Caki2 (cell line): ENCODE data around the gene PNLDC1. TPM values are rescaled to one million over a fixed set of nuclear protein-coding genes. Genes with fewer than 3 reads are reported as not detected.
"Not testable (repeated sequence)": the region's sequence is repeated elsewhere in the genome, so short reads cannot be mapped to it uniquely, and the experiment has no call there.

ENCODE experiments used
- DNase-seq: peaks from one replicate; pipeline ENCODE4 v3.0.0-alpha.2; 2015; ENCODE audit warnings: low read depth
- in situ Hi-C: cut with HindIII; loops from 2 replicates; pipeline ENCODE4 v1.10.0; 2016; ENCODE audit warnings: low sequenced_read_pairs, low pct_unique_long_range_greater_than_20kb, mixed read lengths
- total RNA-seq: library from RNA; depleted of rRNA; stranded (reverse); fragments of >200 nt; shearing (Covaris generic); gene quantifications from 2 replicates; pipeline ENCODE4 v1.2.3, GENCODE V29; 2014; ENCODE audit warnings: low replicate concordance

The PNLDC1 gene
- total RNA-seq, 1 experiment from 2014 or later, result not detected

- DNase-seq, result no peak
- in situ Hi-C loops, result no loop called here
Observed at GRCh38 chr6:159772196-159772595, 27.9 kb upstream of the PNLDC1 start.

- in situ Hi-C loops, result no loop called here
- no peak for DNase-seq
Observed at GRCh38 chr6:159777240-159777904, 22.7 kb upstream of the PNLDC1 start.

- in situ Hi-C loops, result no loop called here
- DNase-seq, result no peak
Observed at GRCh38 chr6:159778131-159778530, 21.9 kb upstream of the PNLDC1 start.

- DNase-seq, result no peak
Observed at GRCh38 chr6:159778542-159779103, 21.5 kb upstream of the PNLDC1 start.

GRCh38 chr6:159788276-159788675, 11.8 kb upstream of the PNLDC1 start:
- in situ Hi-C loops, result no loop called here
- no peak for DNase-seq

More at GRCh38 chr6:159778542-159779103, 21.5 kb upstream of the PNLDC1 start:
- in situ Hi-C loops, result no loop called here

GRCh38 chr6:159788753-159789376, 11.2 kb upstream of the PNLDC1 start:
- DNase-seq, result no peak
- in situ Hi-C loops, result no loop called here

GRCh38 chr6:159789377-159790148, 10.5 kb upstream of the PNLDC1 start, which contains the start of gene TCP1:
Gene TCP1, minus strand, starts transcription at chr6:159789602. Its CDS starts 134 bp downstream, at chr6:159789468.
- DNase-seq, result peak; percentile 98
- in situ Hi-C loops, result no loop called here

- in situ Hi-C loops, result no loop called here
Observed at GRCh38 chr6:159790149-159790955, 9.7 kb upstream of the PNLDC1 start, which contains the start of gene MRPL18. Gene MRPL18, plus strand, starts transcription at chr6:159790467. Its CDS starts 121 bp downstream, at chr6:159790588.

GRCh38 chr6:159790956-159791598, 9.0 kb upstream of the PNLDC1 start:
- in situ Hi-C loops, result no loop called here
- no peak for DNase-seq

More at GRCh38 chr6:159790149-159790955, 9.7 kb upstream of the PNLDC1 start, which contains the start of gene MRPL18:
- DNase-seq, result peak; percentile 89

- in situ Hi-C loops, DNase-seq: not testable (repeated sequence)
Observed at GRCh38 chr6:159794976-159795375, 5.1 kb upstream of the PNLDC1 start.

GRCh38 chr6:159797554-159797953, 2.5 kb upstream of the PNLDC1 start:
- in situ Hi-C loops, result no loop called here

GRCh38 chr6:159801935-159802334, 1.9 kb downstream of the PNLDC1 start:
- no peak for DNase-seq
- in situ Hi-C loops, result no loop called here

More at GRCh38 chr6:159797554-159797953, 2.5 kb upstream of the PNLDC1 start:
- DNase-seq, result no peak

GRCh38 chr6:159804504-159804903, 4.4 kb downstream of the PNLDC1 start:
- DNase-seq, result no peak
- in situ Hi-C loops, result no loop called here

GRCh38 chr6:159805440-159806020, 5.5 kb downstream of the PNLDC1 start:
- DNase-seq, result no peak
- in situ Hi-C loops, result no loop called here

- DNase-seq, result no peak
- in situ Hi-C loops, result no loop called here
Observed at GRCh38 chr6:159806021-159806458, 6.0 kb downstream of the PNLDC1 start.

- DNase-seq, result no peak
- in situ Hi-C loops, result no loop called here
Observed at GRCh38 chr6:159807150-159807858, 7.2 kb downstream of the PNLDC1 start.
